GM18507 (cell line): ENCODE data around the gene GNG13.
"Not testable (repeated sequence)": the region's sequence is repeated elsewhere in the genome, so short reads cannot be mapped to it uniquely, and the experiment has no call there.

Experiments used
- DNase-seq: peaks from one replicate; pipeline ENCODE4 v3.0.0; 2011; ENCODE audit warnings: low read depth; ENCODE audit not compliant: insufficient read length; ENCODE audit errors: extremely low spot score
- FAIRE-seq: peaks from 2 replicates; lab custom pipeline; 2011; peaks lifted over from hg19 to GRCh38; lab: Jason Lieb, UNC

Gene GNG13

DNA sequence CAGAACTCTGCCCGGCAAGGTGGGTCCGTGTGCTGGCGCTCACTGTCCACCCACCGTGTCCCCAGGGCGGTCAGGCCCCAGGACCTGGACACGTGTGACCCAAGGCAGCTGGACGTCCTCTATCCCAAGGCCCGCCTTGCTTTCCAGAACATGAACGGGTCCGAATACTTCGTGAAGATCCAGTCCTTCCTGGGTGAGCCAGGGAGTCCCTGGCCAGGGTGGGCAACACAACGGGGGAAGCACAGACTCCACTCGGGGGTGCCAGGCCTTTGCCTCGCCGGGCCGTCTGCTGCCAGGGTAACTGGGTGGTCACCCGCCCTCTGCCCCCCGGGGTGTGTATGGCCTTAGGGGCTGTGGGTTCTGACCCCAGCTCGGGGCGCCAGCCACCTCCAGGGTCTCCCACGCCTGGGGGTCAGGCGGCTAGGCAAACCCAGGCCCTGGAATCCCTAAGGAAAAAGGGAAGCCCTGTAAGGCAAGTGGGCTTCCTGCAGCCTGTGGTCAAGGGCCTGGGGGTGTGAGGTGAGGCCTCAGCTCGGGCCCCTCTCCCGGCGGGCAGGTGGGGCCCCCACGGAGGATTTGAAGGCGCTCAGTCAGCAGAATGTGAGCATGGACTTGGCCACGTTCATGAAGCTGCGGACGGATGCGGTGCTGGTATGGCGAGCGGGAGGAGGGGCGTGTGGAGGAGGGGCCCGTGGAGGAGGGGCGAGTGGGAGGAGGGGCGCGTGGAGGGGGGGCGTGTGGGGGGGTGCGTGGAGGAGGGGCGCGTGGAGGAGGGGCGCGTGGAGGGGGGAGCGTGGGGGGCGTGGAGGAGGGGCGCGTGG, 33.5 kb downstream of the GNG13 start:
- FAIRE-seq: no peak
- no peak for DNase-seq

DNA sequence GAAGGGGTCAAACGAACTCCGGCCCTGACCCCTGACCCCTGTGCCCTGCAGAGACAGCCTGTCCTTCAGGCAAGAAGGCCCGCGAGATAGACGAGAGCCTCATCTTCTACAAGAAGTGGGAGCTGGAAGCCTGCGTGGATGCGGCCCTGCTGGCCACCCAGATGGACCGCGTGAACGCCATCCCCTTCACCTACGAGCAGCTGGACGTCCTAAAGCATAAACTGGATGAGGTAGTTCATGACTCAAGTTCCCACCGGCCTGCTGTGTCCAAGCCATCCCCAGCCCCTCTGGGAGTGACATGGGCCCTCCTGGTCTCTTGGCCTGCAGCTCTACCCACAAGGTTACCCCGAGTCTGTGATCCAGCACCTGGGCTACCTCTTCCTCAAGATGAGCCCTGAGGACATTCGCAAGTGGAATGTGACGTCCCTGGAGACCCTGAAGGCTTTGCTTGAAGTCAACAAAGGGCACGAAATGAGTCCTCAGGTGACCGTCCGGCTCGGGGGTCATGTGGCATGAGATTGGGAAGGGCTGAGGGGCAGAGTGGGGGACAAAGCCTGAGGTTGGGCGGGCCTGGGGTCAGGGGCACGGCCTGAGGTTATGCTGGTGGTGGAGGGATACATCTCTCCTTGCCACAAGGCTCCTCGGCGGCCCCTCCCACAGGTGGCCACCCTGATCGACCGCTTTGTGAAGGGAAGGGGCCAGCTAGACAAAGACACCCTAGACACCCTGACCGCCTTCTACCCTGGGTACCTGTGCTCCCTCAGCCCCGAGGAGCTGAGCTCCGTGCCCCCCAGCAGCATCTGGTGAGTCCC, 34.3 kb downstream of the GNG13 start:
- DNase-seq: no peak
- FAIRE-seq: no peak

DNA sequence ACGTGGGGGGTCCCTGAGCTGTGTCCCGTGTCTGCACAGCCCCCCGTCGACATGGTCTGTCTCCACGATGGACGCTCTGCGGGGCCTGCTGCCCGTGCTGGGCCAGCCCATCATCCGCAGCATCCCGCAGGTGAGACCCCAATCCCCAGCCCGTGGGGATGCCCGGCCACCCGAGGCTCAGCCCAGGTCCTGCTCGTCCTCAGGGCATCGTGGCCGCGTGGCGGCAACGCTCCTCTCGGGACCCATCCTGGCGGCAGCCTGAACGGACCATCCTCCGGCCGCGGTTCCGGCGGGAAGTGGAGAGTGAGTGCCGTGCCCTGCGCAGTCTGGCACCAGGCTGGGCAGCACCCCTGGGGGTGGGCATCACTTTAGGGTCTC, 35.1 kb downstream of the GNG13 start:
- DNase-seq (no peak), FAIRE-seq (no peak)

DNA sequence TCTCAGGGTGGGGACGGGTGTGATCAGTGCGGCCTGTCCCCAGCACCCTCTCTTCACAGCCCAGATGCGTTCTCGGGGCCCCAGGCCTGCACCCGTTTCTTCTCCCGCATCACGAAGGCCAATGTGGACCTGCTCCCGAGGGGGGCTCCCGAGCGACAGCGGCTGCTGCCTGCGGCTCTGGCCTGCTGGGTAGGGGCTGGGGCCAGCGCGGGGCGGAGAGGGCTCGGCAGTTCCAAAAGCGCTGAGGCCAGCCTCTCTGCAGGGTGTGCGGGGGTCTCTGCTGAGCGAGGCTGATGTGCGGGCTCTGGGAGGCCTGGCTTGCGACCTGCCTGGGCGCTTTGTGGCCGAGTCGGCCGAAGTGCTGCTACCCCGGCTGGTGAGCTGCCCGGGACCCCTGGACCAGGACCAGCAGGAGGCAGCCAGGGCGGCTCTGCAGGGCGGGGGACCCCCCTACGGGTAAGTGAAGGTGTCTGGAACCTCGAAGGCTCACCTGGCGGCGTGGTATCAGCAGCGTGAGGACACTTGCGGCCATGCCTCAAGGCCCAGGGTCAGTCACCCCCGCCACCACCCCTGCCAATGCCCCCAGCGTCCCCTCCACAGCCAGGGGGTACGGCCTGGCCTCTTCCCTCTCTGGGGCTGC, 35.6 kb downstream of the GNG13 start:
- no peak for FAIRE-seq
- DNase-seq: no peak

DNA sequence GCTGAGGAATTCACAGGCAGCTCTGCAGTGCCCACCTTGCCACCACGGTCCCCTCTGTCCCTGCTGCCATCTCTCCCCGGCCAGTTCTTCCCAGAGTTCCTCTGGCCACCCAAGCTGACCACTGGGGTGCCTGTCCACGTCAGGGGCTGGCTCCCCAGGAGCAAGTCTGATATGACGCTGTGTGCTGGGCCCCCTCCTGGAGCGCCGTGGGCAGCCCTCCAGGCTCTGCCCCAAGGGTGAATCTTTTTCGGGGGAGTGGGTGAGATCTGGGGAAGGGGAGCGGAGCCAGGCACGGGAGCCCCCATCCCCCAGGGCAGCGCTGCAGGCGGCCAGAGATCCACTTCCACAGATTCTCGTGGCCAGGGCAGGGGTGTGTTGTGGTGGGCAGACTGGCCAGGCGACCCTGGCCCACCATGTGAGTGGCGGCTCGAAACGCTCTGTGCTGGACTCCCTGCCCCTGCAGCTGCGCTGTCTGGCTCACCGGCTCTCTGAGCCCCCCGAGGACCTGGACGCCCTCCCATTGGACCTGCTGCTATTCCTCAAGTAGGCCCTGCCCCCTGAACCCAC, 36.3 kb downstream of the GNG13 start:
- DNase-seq (no peak), FAIRE-seq (no peak)

DNA sequence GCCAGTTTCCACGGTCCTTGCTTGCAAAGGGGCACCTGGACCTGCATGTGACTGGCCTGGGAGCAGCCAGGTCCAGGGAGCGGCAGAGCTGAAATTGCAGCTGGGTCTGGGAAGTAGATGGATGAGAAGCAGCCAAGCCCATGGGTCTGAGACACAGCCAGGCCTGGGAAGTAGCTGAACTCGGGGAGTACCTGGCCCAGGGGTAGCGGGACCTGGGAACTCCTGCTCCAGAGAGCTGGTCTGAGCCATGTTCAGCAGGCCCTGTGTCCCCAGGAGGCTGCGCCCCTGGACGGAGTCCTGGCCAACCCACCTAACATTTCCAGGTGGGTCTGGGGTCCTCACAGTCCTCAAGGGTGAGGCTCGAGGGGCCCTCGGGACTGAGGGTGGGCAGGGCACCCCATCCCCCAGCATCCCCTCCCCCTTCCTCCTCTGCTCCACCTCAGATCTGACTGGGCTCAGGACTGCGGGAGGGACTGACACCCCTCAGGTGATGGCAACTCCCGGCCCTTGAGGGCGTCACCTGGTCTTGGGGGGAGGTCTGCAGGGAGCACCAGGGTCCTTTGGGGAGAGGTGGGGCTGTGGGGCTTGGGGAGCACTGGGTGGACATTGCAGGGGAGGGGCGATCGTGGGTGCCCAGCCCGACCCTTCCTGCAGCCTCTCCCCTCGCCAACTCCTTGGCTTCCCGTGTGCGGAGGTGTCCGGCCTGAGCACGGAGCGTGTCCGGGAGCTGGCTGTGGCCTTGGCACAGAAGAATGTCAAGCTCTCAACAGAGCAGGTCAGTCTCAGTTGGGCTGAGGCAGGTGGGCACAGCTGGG, 37.0 kb downstream of the GNG13 start:
- FAIRE-seq (no peak), DNase-seq (no peak)

DNA sequence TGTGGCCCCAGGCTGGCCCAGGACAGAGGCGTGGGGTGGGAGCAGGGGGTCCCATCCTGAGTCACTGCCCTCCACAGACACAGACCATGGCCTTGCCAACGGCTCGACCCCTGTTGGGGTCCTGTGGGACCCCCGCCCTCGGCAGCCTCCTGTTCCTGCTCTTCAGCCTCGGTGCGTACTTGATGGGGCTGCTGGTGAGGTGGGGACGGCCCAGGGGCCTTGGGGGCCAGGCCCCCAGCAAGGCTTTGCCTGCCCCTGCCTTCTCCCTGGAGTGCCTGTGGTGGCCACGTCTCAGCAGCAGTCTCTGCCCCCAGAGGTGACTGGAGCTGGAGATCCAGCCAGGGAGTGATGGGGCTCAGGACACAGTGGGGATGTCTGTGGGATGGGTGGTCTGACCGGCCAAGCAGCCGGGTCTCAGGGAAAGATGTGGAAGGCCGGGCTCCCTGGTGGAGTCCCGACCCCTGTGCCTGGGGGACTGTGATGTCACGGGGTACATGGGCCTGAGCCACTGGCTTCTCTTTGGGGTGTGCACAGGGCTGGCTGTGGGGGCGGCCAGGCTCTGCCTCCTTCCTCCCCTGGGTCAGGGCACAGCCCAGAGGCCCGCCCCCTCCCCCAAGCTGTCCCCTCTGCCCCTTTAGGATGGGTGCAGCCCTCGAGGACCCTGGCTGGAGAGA, 37.8 kb downstream of the GNG13 start:
- FAIRE-seq (no peak), DNase-seq (no peak)

DNA sequence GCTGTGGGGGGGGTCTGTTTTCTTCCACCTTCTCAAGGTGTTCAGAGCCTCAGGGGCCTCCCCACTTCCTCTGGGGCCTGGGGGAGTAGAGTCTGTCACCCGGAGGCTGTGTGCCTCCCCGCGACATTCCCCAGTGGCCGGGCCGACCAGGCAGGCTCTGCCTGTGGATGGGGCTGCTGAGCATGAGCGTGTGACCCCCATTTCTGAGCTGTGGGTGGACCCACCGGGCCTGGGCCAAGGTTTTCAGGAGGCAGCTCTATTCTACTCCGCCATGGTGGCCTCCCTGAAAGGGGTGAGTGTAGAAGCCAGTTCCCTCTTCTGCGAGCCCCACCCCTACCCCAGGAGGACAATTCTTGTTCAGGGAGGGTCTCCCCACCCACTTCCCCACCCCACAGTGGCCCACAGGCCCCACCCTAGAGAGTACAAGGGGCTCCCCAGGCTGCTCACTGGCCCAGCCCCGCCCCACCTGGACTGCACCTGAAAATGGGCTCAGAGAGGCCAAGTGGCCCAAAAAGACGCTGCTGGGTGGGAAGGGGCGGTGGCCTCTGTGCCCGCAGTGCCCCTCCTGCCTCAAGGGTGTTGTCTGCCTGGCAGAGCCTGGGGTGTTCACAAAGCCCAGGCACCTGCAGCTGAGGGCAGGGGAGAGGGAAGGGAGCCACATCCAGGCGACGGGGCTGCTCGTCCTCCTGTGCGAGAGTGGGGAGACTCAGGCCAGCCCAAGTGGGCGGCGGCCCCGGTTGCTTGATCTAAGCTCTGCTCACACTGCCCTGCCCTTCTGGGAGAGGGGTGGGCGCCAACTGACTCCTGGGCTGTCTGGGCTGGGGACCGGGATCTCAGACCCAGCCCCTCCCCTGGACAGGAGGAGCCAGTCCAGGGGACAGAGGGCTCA, 38.7 kb downstream of the GNG13 start:
- FAIRE-seq (no peak), DNase-seq (no peak)

DNA sequence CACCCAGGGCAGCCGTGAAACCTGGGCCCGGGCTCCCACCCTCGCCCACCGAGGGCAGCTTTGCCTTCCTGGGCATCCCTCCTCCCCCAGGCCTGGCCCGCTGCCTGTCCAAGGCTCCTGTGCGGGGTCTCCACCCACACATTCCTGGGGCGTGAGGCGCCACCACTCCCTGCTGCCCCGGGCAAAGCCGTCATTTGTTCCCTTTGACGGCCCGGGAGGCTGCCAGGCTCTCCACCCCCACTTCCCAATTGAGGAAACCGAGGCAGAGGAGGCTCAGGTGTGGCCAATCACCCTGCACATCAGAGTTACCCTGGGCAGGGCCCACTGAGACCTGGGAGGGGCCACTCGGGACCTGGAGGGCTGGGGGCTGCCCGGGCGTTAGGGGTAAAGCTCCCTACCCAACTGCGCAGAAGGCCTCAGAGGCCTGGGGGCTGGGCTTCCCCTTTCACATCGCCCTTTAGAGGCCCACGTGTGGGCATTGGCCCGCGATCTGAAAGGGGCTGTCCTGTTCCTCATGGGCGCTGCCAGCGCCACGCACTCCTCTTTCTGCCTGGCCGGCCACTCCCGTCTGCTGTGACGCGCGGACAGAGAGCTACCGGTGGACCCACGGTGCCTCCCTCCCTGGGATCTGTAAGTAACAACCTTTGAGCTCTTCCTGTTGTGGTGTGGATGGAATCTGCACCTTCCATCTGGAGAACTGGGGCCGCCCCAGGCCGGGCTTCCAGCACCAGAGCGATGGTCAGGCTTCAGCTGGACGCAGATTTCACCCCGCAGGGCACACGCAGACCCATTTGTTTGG, 39.8 kb downstream of the GNG13 start, which contains the start of gene MSLN:
Gene MSLN, plus strand, starts transcription at position 190 of the 799 bp plus-strand sequence. CDS start 1,947 bp downstream, outside the sequence.
- FAIRE-seq (no peak), DNase-seq (no peak)

DNA sequence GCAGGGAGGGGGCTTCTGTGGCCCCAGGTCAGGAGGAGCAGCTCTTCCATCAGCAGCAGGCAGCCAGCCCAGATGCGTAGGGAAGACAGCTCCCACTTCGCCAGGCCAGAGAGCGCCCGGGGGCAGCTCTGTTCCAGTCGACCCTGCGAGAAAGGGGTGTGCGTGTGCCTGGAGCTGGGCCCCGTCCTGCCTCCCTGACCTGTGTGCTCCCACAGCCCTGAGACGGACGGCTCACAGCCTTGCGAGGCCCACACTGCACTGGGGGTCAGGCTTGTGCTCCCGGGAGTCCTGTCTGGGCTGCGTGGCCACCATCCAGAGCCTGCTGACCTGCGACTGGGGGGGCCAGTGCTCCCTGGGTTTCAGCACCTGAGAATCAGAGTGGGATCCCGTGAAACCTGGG, 40.5 kb downstream of the GNG13 start:
- FAIRE-seq (no peak), DNase-seq (no peak)

DNA sequence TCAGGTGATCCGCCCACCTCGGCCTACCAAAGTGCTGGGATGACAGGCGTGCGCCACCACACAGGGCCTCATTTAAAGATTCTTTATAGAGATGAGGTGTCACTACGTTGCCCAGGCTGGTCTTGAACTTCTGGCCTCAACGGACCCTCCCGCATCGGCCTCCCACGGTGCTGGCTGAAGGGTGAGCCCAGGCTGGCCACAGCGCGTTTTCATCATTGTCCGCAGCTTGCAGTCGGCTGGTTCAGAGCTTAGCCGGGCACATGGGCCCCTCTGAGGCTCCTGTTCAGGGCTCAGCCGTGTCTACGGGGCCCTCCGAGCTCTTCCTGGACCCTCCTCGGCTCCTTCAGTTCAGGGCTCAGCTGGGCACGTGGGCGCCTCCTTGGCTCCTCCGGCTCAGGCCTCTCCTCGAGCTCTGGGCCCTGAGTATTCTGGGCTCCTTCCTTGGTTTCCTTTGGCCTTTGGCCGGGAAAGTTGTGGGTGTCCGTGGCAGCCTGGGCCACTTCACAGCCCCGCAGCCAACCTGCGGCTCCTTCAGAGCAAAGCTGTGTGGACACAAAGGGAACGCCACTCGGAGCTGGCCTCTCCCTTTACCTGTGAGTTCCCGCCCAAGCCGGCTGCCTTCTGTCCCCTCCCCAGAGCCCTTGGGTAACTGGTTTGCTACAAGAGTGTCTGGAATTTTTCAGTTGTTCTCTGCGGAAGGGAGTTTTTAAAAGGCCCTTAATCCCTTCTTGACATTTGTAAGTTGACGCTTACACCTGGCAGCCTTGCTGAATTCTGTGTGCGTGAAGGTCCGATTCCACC, 41.2 kb downstream of the GNG13 start:
- no peak for DNase-seq
- FAIRE-seq: no peak

DNA sequence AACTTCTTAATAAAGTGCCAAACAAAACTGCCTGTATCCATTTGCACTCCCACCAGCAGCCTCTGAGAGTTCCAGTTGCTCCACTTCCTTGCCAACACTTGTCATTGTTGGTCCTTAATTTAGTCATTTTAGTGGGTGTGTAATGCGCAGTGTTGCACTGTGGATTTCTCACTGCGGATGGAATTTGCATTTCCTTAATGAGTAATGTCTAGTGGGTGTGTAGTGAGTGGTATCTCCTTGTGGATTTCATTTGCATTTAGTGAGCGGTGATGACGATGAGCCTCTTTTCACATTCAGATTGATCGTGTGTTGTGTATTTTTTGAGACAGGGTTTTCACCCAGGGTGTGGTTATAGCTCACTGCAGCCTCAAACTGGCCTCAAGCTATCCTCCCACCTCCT, 44.1 kb downstream of the GNG13 start:
- FAIRE-seq (no peak), DNase-seq (no peak)

DNA sequence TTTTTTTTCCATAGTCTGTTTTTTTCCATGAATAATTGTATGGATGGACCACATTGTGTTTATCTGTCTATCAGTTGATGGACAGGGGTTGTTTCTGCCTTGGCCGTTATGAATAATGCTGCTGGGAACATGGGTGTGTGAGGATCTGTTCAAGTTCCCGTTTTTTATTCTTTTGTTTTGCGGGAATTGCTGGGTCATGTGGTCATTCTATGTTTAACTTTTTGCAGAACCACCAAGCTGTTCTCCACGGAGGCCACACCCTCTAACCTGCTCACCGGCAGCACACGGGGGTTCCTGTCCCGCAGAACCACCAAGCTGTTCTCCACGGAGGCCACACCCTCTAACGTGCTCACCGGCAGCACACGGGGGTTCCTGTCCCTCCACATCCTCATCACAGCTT, 45.9 kb downstream of the GNG13 start:
- DNase-seq (no peak), FAIRE-seq (no peak)

DNA sequence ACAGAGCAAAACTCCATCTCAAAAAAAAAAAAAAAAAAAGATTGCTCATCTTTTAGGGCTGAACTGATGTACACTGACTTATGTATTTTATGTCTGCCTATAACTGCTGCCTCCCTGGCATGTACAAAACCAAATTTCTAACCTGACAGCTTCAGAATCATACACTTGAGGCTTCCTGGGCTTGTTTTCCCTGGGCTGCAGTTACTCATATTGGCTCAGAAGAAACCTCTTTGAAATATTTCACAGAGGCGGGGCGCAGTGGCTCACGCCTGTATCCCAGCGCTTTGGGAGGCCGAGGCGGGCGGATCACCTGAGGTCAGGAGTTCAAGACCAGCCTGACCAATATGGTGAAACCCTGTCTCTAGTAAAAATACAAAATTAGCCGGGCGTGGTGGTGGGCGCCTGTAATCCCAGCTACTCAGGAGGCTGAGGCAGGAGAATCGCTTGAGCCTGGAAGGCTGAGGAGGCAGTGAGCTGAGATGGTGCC, 46.4 kb downstream of the GNG13 start:
- DNase-seq, FAIRE-seq: not testable (repeated sequence)

DNA sequence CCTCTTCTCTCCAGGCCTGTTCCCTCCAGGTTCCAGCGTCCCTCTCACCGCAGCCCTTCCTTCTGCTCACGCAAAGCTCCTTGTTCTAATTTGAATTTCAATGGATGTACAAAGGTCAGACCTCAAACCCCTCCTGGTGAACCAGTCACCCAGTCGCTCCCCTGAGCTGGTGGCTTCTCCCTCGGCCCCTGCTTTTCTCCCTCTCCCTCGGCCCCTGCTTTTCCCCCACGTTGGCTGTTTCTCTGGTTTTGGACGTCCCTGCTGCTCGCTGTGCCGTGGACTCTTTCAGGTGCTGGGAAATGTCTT, 48.6 kb downstream of the GNG13 start:
- no peak for FAIRE-seq
- no peak for DNase-seq
